ENCODE data around the gene DSN1.

The DSN1 gene

DNA sequence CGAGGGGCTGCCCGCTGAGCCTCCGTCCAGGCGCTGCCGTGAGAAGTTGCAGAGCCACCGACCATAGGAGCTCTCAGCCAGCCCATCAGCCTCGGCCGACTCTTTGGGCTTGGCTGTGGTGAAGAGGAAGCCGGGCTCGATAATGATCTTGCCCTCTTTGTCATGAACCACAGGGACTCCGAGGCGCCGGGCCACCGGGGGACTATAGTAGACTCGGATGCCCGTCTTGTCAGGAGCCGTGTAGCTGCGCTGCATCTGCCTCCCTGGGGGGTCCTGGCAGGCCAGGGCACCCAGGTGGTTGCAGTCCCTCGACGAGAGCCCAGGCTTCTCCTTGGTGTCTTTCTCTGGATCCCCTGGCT is 20.5 kb upstream of the DSN1 start:
- DNase-seq (ENCODE audit: low read depth), result no peak

DNA sequence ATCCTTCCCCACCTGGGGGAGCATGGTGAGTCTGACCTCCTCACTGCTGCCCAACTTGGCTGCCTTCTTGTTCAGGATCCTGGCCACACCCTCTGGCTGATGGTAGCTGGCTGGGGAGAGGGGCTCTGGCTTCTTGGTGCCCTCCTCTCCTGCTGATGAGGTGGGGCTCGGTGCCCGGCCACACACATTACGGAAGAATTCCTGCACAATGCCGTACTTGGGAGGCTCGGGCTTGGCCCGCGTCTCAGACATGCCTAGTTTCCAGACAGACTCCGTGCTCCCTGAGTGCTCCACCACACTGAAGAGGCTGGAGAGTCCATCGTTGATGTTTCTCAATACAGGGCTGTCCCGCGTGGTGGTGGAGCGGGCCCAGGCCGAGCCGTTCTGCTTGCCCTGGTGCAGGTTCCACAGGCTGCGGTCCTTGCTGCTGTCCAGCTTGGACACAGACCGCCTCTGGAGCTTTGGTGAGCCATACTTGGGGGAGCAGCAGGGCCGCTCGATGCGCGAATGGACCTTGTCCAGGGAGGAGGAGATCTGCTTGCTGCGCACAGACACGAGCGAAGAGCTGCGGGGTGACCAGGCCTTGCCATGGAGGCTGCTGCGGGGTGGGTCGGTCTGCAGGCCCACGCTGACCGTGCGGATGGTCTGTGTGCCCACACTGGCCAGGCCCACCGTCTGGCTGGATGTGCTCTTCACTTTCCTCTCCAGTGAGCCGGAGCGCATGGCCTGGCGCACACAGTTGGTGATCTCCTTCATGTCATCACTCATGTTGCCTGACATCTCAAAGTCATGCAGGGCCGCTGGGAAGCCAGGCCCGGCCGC is 19.9 kb upstream of the DSN1 start:
- DNase-seq (ENCODE audit: low read depth), result no peak

DNA sequence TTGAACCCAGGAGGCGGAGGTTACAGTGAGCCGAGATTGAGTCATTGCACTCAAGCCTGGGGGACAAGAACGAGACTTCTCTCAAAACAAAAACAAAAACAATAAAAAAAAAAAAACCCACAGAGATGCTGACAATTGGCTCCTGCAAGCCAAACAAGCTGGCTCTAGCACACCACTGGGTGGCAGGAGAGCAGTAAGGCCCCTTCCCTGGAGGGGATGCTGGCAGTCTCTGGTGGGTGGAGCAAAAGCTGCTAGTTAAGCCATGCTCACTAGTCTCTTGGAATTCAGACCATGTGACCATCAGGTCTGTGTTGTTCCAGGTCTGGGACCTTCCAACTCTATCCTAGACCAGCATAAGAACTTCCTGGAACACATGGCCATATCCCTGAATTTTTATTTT is 18.9 kb upstream of the DSN1 start:
- no peak for DNase-seq (ENCODE audit: low read depth)

DNA sequence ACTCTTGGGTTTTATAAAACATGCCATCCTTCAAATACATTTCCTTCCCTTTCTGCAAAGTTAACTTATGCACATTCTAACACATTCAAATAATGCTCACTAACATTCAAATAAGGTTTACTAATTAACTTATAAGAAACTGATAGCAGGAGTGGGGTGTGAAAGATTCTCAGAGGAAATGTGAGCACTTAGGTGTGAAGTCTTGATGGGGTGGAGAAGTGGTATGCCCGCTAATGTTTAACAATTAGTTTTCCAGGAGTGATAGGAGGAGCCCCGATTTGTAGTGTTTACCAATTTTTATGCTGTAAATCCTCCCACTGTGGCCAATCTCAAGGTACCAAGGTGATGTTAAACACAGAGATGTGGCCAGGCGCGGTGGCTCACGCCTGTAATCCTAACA is 18.3 kb upstream of the DSN1 start:
- no peak for DNase-seq (ENCODE audit: low read depth)

DNA sequence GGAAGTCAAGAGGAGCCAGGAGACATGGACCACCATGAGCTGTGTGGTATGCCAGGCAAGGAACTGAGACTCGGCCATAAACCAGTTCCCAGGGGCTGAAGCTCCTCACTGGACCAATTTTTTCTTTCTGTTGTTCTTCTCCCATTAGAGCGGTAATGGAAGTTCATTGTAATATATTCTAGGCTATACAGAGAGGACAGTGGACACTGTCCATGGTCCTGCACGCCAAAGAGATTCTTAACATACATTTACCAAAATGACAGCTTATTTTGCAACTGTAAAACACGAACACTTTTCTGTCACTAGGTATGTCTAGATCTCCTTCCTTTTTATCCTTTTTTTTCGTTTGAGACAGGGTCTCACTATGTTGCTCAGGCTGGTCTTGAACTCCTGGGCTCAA is 13.1 kb upstream of the DSN1 start:
- no peak for DNase-seq (ENCODE audit: low read depth)

DNA sequence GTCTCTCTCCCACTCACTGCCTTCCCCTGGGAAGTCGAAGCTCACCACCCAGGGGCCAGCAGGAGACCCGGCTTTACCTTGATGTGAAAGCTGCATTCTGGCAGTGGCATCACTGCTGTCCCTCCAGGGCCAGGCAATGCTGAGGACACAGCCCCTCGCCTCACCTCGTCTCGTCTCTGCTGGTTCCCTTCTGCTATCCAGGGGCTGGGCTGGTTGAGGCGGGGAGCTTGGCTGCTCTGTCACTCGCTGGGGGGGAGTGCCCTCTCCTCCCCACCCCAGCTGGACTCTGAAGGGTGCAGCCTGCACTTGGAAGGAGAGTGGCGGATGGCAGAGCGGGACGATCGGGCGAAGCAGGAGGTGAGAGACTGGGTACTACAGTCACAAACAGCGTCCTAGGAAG is 12.7 kb upstream of the DSN1 start:
- DNase-seq (ENCODE audit: low read depth), result no peak

DNA sequence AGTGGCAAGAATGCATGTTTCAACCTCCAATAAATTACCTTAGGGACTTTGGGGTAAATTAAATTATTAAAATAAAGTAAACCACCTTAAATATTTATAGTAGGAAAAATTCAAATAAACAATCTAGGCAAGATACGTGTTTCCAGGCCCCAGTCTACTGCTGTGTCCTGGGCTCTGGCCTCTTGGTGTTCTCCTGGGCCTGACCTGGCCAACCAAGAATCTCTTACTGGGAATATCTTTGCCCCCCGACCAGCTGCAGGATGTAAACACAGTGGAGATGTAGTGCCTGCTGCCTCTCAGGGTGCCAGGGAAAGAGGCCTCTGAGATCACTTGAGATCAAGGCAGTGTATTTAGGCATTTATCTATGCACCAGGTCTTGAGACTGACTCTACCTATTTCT is 11.7 kb upstream of the DSN1 start:
- DNase-seq (ENCODE audit: low read depth), result no peak

DNA sequence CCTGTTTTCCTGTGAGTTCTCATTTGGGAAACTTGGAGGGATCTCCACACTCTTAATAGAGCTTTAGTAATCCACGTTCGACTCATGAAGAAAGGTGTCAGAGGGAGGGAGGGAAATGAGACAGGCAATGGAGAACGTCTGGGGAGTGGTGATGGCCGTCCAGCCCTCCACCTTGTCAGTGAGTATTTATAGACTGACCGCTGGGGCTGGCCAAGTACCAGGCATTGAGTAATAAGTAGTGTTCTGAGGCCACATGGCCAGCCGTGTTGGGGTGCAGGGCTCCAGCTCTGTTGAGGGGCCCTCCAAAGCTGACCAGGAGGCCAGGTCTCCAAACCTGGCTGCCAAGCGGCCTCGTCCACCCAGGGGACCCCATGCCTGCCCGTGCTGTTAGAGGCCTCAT is 11.3 kb upstream of the DSN1 start:
- no peak for DNase-seq (ENCODE audit: low read depth)

DNA sequence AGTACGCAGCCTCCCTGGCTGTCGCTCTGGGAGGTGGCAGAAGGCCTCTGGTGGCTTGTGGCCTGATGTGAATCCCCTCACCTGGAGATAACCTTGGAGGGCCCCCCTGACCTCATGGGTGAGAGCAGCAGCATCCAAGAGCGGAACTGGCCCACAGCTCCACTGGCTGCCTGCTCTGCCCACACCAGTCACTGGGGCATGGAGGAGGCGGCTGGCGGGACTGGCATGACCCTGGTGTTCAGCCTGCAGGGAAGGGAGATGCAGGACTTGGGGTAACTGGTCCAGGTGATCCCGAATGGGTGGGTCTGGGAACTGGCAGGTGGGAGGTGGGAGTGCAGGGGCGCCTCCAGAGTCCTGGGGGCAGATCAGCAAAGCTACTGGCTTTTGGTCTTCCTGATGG is 10.6 kb upstream of the DSN1 start:
- no peak for DNase-seq (ENCODE audit: low read depth)

DNA sequence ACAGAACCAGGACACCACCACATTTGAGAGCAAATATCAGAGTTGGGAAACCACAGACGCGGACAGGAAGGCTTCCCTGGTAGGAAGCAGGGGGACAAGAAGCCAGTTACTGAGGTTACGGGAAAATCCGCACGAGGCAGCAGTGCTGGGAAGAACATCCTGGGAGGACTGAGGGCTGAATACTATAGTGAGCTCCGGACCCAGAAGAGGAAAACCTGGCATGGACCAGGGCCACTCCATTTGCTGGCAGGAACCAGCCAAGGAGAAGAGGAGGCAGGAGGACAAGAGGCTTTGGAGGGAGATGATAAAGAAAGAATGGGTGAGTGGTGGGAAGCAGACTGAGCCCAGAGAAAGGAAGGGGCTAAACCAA is 6.1 kb upstream of the DSN1 start:
- DNase-seq (ENCODE audit: low read depth), result no peak

DNA sequence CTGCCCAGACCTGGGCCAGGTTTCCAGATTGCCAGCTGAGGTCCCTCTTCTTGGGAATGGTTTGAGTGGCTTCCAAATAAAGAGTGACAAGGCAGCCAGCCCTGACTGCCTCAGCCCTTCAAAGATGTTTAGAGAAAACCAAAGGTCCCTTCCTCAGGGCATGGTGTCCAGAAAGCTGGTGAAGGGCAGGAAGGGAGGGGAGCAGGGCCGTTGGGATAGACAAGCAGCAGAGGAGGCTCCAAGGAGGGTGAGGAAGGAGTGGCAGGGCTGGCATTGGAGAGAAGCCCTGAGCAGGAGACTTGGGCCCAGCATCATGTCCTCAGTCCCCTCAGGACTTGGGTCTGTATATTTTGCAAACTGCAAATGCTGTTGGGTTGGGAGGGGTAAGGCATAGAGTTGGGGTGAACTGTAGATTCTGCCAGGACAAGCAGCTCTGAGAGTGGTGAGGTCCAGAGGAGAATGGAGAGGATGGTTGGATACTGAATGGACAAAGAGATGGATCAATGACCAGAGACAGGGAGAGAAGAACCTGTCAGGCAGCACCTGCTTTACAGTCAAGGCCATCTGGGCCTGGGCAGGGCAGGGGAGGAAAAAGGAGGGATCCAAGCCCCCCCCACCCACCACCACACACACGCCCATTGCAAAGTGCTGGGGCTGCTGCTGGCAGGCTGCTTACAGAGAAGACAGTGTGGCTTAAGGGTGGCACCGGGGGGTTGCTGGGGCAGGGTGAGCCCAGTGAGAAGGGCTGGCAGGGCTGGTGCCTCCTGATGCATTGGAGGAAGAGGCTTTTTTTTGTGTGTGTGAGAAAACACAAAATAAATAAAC is 5.5 kb upstream of the DSN1 start:
- no peak for DNase-seq (ENCODE audit: low read depth)

DNA sequence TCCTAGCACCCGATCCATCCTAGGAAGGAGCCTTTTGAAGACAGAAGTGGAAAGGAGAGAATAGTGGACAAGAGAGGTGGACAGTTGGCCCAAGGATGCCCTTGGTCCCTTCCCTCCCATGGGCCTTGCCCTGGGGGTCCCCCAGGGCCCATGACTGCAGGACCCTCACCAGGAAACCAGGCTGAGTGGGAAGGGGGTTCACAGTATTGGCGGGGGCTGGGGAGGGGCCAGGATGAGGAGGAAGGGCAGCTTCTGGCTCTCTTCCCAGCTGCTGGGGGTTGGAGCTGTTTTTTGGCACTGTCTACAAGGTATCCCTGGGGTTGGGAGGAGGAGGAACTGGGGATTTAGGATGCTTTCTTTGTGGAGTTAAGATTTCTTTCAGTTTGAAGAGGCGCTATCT is 4.0 kb upstream of the DSN1 start:
- DNase-seq (ENCODE audit: low read depth), result no peak

DNA sequence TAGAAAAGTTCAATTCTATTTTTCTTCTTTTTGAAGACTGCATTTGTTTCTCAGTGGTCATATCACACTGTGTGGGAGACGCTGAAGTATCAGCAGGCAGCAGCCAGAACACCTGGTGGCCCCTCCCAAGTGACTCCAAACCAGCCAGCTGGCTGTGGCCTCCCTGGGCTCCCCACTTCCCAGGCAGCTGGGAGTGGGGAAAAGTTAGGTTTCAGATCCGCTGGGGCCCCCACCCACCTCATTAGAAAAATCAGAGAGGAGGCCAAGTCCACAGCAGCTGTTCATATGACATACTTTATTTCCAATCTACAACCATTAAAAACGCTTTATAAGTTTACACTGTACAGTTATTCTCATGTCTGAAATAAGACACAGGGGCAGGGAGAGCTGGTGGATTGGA is 3.6 kb upstream of the DSN1 start:
- DNase-seq (ENCODE audit: low read depth), result no peak

DNA sequence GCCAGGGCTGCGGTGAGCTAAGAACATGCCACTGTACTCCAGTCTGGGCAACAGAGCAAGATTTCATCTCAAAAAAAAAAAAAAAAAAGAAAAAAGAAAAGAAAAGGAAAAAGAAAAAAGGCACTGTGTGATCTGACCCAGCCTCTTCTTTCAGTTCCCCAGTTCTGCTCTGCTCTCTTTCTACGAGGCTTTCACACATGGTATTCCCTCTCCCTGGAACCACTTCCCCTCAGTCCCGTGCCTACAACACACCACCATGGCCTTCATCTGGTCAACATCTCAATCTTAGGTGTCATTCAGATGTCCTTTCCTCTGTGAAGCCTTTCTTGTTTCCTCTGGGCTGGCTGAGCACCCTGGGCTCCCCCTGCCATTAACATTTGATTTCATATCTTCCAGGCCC is 2.3 kb upstream of the DSN1 start:
- no peak for DNase-seq (ENCODE audit: low read depth)

DNA sequence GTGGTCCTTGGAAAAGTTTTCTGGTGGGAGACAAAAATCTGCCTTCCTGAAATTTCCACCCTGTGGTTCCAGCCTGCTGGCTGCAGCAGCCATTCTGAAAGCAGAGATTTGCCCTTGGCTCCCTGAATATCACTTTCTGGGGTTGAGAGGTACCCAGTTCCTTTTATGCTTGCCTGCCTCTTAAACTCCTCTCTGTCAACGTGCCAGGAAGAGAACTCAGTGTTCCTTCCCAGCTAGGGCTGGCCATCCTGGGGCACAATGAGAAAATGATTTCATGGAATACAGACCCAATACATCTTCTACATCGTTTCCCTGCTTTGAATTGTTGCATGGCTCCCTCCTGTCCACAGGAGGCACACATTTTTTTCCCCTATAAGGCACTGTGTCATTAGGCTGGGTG is 1.6 kb upstream of the DSN1 start:
- no peak for DNase-seq (ENCODE audit: low read depth)

DNA sequence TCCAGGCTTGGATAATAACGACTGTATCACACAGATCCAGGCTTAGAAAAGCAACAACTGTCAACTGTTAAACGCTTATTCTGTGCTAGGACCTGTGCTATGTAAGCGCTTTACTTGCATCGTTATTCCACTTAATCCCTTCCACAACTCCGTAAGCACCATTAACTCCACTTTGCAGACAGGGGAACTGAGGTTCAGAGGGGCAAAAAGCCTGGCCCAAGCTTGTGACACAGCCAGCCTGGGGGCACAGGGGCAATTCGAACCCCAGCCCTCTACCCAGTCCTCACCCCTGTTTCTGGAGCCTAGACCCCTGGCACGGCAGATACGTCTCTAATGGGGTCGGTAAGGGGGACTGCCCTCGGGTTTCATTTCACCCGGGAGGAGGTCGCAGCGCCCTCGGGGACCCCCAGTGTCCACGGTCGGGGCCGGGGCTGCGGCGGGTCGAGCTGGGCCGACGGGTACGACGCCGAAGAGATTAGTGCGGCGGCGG is 411 bp downstream of the DSN1 start:
- no peak for DNase-seq (ENCODE audit: low read depth)

DNA sequence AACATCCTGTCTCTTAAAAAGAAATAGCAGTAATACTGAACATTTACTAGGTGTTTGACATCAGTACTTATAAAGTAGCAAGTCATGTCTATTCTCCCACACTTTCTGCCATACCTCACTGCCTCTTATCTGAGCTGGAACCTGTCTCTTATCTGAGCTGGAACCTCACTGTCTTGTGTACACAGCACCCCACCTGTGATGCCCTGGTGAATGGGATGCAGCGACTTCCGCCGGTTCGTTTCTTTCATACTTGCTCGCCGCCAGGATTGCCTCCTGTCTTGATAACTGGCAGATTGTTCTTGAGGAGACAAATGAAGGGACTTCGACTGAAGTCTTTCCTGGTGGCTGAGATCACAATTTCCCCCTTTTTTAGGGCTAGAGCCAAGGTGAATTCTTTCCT is 2.9 kb downstream of the DSN1 start:
- DNase-seq (ENCODE audit: low read depth), result no peak

DNA sequence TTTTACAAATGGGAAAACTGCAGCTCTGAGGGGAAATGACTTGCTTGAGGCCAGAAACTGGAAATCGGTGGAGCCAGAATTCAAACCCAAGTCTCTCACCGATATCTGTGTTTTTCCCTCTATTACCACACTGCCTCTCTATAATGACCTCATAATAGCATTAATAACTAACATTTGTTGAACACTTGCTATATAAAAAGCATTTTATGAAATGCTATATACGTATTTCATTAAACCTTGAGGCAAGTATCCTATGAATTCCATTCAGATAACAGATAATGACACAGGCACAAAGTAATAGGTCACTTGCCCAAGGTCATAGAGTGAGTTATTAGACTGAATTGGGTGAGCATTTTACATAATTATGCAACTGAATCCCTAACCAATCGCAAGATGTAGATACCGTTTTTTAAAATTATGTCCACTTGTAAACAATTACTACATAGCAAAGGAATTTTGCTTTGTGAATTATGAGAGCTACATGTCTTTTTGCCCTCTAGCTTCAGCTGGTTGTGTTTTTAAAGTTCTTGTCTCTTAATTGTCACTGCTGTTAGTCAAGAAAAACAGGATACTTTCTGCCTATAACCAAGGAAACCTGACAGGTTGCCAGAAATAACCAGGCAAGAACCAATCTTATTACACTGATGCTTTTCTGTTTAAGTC is 4.7 kb downstream of the DSN1 start:
- DNase-seq (ENCODE audit: low read depth), result no peak

DNA sequence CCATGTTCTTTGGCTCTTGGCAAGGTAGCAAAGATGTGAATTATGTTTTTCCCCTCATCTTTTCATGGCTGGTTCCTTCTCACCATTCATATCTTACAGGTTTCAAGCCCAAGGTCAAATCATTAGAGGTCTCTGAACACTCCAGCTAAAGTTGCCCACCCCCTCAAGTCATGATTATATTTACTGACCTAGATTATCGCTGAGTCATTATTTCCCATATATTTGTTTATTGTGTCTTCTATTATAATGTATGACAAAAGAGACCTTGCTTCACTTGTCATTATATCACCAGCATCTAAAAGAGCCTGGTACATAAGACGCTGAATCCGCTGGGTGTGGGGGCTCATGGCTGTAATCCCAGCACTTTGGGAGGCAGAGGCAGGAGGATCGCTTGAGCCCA is 12.4 kb downstream of the DSN1 start:
- no peak for DNase-seq (ENCODE audit: low read depth)

DNA sequence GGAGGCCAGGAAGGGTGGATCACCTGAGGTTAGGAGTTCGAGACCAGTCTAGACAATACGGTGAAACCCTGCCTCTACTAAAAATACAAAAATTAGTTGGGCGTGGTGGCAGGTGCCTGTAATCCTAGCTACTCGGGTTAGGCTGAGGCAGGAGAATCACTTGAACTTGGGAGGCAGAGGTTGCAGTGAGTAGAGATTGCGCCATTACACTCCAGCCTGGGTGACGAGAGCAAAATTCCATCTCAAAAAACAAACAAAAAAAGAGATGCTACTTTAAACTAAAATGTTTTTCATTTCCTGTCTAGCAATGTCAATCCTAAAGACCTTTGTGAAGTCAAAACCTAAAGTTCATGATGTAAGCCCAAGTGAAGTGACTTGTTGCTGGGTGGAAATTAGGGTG is 12.9 kb downstream of the DSN1 start:
- DNase-seq (ENCODE audit: low read depth), result no peak

DNA sequence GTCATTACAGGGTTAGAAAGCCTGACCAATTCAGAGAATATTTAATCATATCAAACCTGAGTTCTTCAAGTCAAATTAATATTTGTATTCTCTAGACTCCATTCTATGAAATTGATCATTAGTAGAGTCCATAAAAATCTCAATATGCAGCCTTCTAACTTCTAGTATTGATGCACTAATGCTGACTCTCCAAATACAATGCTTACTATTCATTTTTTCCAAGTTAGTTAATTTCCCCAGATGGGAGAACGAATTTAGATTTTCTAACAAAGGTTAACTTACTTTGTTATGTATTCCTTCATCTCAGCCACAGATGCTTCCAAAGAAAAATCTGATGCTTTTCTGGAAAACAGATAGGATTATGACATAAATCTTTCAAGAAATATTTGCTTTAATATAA is 15.3 kb downstream of the DSN1 start:
- no peak for DNase-seq (ENCODE audit: low read depth)

DNA sequence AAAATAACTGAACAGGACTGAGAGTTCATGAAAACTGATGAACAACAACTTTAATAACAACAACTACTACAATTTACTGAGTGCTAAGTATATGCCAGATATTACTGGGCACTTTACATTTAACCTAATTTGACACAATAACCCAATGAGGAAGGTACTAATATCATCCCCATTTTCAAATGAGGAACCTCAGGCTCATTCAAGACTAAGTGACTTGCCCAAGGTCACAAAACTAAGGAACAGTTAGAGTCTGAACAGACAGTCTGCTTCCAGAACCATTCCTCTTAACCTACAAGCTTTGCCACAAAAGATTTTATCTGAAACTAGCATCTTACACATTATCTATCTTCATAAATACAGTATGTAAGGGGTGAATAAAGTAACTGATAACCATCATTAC is 17.1 kb downstream of the DSN1 start:
- DNase-seq (ENCODE audit: low read depth), result no peak

DNA sequence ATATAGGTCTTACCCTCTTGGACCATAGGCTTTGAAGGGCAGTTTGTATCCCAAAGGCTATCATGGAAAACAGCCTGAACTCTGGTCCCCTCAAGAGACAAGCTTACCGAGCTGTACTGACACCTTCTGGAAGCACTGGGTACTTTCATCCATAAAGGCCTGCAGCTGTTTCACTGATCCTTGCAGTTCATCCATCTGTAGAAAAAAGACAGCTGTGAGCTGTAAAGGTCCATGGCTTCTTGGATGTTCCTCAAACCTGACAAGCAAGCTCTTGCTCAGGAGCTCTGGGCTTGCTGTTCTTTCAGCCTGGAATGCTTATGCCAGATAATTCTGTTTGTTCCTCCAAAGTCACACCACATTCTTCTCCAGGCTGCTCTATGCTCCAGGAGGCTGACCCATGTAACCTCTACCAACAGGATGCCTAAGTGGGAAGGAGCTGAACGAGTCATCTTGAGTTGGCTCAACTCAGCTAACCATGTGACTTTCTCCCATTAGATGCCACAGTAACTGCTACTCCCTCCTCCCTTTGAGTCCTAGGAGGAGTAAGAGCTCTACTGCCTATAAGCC is 18.8 kb downstream of the DSN1 start:
- no peak for DNase-seq (ENCODE audit: low read depth)
